Caki2 (cell line): ENCODE measurements around the gene LIN28B. TPM values are rescaled to one million over a fixed set of nuclear protein-coding genes. Genes with fewer than 3 reads are reported as not detected.

Experiments used
- DNase-seq: peaks from one replicate; pipeline ENCODE4 v3.0.0-alpha.2; 2015; ENCODE audit warnings: low read depth
- in situ Hi-C: cut with HindIII; loops from 2 replicates; pipeline ENCODE4 v1.10.0; 2016; ENCODE audit warnings: low sequenced_read_pairs, low pct_unique_long_range_greater_than_20kb, mixed read lengths
- total RNA-seq: library from RNA; depleted of rRNA; stranded (reverse); fragments of >200 nt; shearing (Covaris generic); gene quantifications from 2 replicates; pipeline ENCODE4 v1.2.3, GENCODE V29; 2014; ENCODE audit warnings: low replicate concordance

The LIN28B gene
- total RNA-seq, 1 experiment from 2014 or later: not detected

DNA sequence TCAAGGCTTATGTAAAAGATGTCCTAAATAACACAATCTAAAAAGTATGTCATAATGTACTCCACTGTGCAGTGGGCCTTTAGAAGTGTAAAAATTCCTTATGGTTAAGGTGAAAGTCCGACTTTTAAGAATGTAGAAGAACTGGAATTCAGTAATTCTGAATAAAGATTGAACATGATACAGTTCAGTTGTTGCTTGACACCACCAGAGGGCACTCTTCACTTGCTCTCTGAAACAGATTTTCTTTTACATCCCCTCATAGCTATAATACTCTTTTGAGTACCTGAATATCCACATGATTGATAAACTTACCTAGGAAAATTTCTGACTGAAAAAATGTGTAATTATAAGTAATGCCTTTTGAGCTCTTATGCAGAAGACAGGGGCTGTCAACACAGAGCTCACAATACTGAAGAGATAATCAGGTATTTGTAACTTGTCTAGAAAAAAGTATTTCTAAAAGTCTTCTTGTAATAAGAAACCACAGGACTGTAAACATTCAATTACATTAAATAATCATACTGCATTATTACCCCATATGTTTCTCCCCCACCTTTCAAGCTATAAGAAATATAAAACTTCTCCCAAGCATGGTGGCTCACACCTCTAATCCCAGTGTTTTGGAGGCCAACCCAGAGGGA is 130.8 kb downstream of the LIN28B start:
- DNase-seq: peak; percentile 41
- in situ Hi-C loops: no loop called here

DNA sequence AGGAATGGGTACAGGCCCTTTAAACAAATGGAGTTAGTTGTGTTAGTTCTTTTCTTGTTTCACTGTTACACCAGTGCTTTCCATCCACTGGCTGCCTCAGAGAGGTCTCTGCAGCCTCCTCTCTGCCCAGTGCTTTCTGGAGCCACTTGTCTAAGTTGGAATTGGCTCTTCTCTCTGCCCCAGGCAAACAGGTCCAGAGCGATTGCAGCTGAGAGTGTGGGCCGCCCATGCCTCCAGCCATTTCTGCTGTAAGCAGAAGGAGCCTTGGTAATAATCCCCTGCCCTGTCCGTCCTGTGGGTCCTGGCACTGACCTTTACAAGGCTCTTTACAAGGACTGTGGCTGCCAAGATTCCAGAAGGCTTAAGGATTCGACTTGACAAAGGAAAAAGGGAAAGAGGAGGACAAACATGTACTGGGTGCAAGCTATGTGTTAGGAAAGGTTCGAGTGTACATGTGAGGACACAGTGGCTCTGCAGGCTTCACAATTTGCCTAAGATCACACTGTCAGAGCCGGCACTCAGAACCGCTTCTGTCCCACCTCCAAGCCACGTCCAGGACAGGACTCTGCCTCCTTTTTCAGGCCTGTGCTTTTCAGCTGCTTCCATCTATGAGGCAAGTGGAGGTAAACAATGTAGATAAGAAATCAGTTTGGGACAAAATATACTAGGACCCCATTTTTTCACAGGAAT is 134.4 kb downstream of the LIN28B start:
- DNase-seq: no peak
- in situ Hi-C loops: no loop called here

DNA sequence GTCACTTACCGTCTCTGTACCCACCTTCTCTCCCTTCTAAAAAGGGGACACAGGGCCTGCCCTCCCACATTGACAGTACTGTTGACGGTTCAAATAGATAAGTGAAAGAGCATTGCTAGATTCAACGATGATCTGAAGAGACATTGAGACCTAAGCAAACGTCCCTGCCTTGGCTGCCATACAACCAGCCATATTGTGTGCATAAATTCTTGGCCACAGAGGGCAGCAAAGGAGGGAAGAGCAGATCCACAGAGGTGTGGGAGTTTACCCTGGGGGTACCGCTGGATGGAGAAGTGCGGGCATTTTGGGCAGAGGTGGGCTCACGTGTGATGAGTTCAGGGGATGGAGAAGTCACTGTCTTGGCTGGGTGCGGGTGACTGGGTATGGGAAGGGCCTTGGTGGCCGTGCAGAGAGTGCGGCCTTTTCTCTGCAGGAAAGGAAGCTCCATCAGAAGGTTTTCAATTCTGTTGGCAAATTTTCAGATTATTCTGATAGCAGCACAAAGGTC is 137.3 kb downstream of the LIN28B start:
- in situ Hi-C loops: no loop called here
- DNase-seq: no peak

DNA sequence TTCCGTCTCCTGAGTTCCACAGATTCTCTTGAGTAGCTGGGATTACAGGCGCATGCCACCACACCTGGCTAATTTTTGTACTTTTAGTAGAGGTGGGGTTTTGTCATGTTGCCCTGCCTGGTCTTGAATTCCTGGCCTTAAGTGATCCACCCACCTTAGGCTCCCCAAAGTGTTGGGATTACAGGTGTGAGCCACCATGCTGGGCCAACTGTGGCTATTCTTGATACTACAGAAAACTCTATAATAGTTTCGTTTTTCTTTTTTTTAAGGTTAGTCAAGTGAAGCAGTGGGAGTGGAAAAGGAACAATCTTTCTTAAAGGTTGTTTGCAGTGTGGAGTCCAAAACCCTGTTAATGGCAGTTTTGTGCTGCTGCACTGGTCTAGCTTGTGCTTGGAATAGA is 138.2 kb downstream of the LIN28B start:
- in situ Hi-C loops: no loop called here
- no peak for DNase-seq

DNA sequence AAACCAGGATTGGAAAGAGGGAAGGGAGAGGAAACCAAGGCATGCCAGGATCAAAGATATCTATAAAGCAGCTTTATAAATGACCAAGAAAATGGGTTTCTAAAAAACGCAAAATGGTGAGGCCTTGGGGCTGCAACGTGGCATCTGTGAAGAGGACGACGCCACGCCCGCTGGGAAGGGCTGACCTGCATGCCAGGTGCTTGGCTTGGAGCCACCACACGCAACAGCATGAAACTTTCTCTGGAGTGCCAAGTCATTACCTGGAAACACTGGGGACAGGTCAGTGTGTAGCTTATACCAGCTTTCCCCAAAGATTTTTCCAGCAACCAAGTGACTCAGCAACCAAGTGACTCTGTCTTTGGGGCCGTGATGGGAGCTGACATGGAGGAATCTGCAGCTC is 140.4 kb downstream of the LIN28B start:
- in situ Hi-C loops: no loop called here
- no peak for DNase-seq

DNA sequence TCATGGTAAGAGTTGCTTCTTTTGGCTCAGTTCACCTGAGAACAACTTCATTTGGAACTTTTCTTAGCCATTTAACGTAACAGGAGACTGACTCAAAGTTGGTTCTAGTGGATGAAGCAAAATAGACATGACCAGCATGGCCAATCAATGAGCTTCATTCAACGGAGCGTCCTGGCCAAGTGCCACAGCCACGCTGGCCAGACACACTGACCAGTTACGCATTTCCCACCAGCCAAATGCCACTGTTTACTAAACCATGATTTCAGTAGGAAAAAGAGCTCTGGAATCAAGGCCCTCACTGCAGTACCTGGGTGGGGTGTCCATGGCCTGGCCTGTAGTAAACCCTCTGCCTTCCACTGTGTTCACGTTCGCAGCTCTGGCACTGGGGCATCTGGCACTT is 142.5 kb downstream of the LIN28B start:
- in situ Hi-C loops: no loop called here
- no peak for DNase-seq

GRCh38 chr6:105102186-105102585 is 145.3 kb downstream of the LIN28B start:
- in situ Hi-C loops: no loop called here
- no peak for DNase-seq

GRCh38 chr6:105105094-105105493 is 148.2 kb downstream of the LIN28B start:
- in situ Hi-C loops: no loop called here
- no peak for DNase-seq

GRCh38 chr6:105106260-105106659 is 149.4 kb downstream of the LIN28B start:
- DNase-seq: no peak
- in situ Hi-C loops: no loop called here

DNA sequence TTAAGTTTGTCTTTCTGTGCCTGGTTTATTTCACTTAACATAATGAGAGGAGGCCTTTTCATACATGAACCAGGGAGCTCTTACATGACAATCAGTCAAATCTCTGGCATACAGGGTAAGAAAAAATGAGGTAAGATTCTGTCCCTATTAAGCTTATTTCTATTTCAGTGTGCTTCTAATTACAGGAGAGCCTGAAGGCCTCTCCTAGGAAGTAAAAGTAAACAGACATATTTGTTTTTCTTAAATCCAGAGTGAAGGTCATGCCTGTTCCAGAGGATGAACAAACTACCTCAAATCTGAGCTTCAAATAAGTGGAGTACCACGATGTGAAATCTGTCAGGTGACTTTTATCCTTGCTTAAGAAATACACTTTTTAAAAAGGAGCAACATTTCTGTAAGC is 150.3 kb downstream of the LIN28B start:
- no peak for DNase-seq
- in situ Hi-C loops: no loop called here

DNA sequence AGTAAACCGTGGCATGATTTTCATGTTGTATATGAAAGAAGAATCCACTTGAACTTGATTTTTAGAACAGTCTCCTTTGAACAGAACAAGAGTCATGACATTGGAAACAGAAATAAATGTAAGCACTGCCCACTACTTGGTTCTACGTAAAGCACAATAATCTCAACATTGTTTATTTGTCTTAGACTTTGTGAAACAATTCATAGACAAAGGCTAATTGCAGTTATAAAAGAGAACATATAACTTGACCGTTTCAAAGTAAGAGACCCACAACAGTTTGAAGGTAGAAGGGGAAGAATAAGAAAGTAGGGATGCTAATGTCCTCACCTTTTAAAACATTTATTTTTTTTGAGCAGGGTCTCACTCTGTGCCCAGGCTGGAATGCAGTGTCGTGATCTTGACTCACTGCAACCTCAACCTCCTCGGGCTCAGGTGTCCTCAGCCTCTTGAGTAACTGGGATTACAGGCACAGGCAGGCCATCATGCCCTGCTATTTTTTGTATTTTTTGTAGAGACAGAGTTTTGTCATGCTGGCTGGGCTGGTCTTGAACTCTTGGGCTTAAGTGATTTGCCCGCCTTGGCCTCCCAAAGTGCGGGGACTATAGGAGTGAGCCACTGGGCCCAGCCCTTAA is 151.8 kb downstream of the LIN28B start:
- in situ Hi-C loops: no loop called here
- DNase-seq: no peak

DNA sequence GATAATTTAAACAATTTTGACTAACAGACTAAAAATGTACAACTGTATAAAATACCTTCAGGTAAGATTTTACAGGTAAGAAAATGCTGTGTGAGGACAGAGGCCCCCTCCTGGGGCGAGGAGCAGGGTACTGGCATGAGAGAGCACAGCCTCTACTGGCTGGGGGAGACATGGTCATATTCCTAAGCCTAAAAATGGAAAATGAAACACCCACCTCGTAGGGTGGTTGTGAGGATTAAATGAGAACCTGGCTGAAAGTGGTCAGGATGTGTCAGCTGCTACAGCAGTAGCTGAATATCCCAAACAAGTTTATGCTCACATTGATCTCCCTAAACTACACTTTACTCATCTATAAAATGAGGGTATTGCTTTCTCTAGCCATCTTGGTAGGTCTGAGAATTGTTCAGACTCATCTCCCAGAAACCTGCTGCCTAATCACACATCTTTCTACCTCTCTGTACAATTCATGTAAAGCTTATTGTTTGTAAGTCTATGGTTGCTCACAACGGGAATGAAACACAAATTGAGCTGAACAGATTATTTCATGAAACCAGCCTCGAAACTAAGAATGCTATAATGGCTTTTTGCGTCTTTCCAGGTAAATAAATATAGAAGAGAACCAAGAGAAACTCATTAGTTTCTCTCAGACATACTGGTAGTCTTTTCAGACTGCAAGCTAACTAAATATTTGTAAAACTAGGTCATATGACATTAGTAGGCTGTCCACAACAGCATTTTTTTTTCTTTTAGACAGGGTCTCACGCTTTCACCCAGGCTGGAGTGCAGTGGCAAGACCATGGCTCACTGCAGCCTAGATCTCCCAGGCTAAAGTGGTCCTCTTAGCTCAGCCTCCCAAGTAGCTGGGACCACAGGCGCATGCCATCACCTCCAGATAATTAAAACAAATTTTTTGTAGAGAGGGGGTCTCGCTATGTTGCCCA is 153.3 kb downstream of the LIN28B start:
- in situ Hi-C loops: no loop called here
- DNase-seq: no peak

DNA sequence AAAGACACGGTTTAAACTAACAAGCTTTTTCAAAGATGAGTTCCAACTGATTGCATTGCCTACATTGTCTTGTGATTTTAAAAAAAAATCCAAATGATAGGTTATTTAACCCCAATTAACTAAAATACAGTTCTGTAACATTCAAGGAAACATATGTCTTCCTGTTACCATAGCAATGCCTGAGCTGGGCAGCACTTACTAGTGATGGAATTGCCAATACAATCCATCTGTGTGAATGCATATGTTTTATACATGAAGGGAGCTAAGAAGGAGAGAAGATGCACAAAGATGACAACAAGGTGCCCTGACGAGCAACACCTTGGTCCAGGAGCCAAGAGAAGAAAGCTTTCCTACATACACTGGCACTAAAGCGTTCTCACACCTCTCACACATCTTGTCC is 154.2 kb downstream of the LIN28B start:
- in situ Hi-C loops: no loop called here
- no peak for DNase-seq

DNA sequence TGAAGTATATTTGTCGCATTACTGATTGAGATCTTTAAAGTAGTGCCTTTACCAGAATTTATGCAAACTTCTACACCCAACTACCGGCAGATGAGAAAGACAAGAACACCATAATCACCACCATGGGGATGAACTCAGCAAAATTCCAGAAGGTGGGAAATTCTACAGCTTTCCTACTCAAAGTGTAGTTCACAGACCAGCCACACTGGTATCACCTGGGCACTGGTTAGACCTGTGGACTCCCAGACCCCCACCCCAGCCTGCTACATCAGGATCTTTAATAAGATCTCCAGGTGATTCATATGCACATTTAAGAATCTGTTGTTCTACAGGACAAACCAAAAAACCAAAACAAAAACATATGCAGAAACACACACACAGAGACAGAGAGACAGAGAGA is 155.0 kb downstream of the LIN28B start:
- in situ Hi-C loops: no loop called here
- no peak for DNase-seq

DNA sequence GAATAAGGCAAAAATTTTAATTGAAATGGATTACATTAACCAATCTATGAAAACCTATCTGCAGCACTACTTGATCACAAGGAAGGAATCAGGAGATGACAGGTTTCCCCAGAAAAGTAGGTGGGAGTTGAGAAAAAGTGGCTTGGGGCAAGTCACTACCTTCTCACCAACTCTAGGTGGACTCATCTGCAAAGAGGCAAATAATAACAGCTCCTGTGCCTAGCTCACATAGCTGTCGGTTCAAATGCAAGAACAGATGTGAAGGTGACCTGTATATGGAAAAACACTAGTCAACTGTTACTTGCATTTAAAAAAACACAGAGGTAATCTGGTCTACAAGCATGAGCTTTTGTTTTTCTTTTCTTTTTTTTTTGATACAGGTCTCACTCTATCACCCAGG is 155.7 kb downstream of the LIN28B start:
- no peak for DNase-seq
- in situ Hi-C loops: no loop called here

DNA sequence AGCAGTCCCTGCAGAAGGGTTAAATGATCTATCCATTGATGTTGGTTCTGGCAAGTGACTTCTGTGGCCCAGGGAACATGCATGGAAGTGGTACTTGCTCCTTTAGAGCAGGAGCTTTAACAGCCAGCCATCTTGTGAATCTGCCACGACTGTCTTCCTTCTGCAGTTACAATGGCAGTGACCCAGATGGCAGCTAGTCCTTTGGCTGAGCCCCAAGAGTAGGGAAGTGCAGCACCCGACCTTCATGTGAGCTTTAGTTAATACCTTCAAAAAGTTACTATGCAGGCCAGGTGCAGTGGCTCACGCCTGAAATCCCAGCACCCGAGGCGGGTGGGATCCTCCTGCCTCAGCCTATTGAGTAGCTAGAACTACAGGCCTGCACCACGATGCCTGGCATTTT is 156.5 kb downstream of the LIN28B start:
- no peak for DNase-seq
- in situ Hi-C loops: no loop called here

DNA sequence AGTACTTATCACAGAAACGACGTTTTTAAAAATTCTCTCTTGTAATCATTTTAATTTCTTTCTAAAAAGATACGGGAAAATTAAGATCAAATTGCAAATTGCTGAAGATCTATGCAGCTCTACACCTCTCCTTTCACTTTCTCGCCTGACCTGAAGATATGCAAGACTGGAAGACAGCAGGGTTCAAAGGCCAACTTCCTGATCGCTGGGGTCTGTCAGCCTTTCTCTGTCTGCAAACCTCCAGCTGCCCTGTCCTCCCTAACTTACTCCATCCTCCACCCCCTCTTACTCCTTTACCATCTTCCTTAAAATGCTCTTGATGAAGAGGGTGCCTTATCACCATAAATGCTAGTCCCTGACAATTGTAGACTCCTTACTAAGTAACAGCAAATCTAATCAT is 159.2 kb downstream of the LIN28B start:
- in situ Hi-C loops: no loop called here
- no peak for DNase-seq

DNA sequence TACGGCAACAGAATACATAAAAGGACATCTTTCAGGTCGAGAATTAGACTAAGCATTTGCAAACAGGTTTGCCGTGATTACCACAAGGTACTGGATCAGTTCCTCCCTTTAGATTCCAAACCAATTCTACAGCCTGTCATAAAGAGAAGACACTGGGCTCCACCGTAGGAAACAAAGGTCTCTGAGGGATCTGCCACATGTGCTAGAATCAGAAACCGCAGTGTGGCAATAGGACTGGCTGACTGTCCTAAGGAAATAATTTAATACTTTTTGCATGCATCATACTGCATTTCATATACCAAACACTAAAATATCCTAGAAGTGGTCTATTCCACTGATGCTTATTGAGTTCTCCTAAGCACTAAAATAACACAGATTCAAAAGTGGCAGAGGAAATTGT is 163.7 kb downstream of the LIN28B start:
- in situ Hi-C loops: no loop called here
- DNase-seq: no peak

- in situ Hi-C loops: no loop called here
- no peak for DNase-seq
These were observed 165.1 kb downstream of the LIN28B start for GRCh38 chr6:105121981-105122380.
